ENCODE measurements around the gene IRX4. TPM values are rescaled to one million over a fixed set of nuclear protein-coding genes. Genes with fewer than 3 reads are reported as not detected.

IRX4 gene
- total RNA-seq, 1 experiment from 2014 or later = 16.5 TPM

- ATAC-seq = no peak
- ChIA-PET CTCF (no interaction called here), POLR2A (no interaction called here), RAD21 (ENCODE audit: low non-redundant PET in 1 of 2, low total read pairs in 2 of 2, uncharacterized antibody in 2 of 2, unreplicated experiment in 2 of 2) (no interaction called here)
- Histone ChIP-seq H4K20me1 (ENCODE audit: insufficient read depth) (no peaks in the 10 kb centered on the region), H3K27me3 (ENCODE audit: insufficient read depth, low read length) (no peaks in the 10 kb centered on the region), H3K4me2 (ENCODE audit: low read length) (no peak overlapping the region), H2AFZ (ENCODE audit: low read depth, low read length, poor library complexity, severe bottlenecking) (no peak overlapping the region), H3K4me3 (replicated peaks in 1 of 2; ENCODE audit: low read depth in 1 of 2, low read length in 2 of 2) (no peak overlapping the region), H3K79me2 (ENCODE audit: insufficient read depth, low read length) (no peaks in the 10 kb centered on the region), H3K9ac (ENCODE audit: low read length) (no peak overlapping the region), H3K27ac (ENCODE audit: low read depth, low read length) (no peak overlapping the region), H3K4me1 (ENCODE audit: control insufficient read depth in 1 of 2, insufficient read depth in 2 of 2, low read length in 2 of 2) (no peaks in the 10 kb centered on the region), H3K9me2 (ENCODE audit: insufficient read depth) (no peaks in the 10 kb centered on the region), H3K36me3 (ENCODE audit: control insufficient read depth in 1 of 2, insufficient read depth in 2 of 2, low read length in 2 of 2) (no peaks in the 10 kb centered on the region), H3K9me3 (ENCODE audit: control insufficient read depth in 1 of 2, insufficient read depth in 1 of 2, low read depth in 1 of 2, low read length in 2 of 2) (no peaks in the 10 kb centered on the region)
- intact Hi-C loops (cut with micrococcal nuclease) = no loop called here
- DNase-seq (ENCODE audit: low read depth, low spot score) = no peak
- BruUV-seq (replicated peaks) = no TSS peak
- no peak for TF ChIP-seq ELF1 (IDR thresholded peaks at IDR 0.05; ENCODE audit: borderline replicate concordance, low read depth)
- no peak for TF ChIP-seq ZFX (IDR thresholded peaks at IDR 0.05)
- TF ChIP-seq SRF (IDR thresholded peaks at IDR 0.05; ENCODE audit: low read depth) = no peak
- TF ChIP-seq FOSL1 (IDR thresholded peaks at IDR 0.05; ENCODE audit: low read depth) = no peak
- TF ChIP-seq TCF7L2 (IDR thresholded peaks at IDR 0.05; ENCODE audit: borderline replicate concordance, extremely low read depth, insufficient read depth, insufficient read length) = no peak
- no peak for TF ChIP-seq ZNF274 (IDR thresholded peaks at IDR 0.05; ENCODE audit: low read depth, low read length)
- no peak for TF ChIP-seq SIN3A (IDR thresholded peaks at IDR 0.05; ENCODE audit: low read depth)
- no peak for TF ChIP-seq ATF3 (IDR thresholded peaks at IDR 0.05)
- no peak for TF ChIP-seq ZBTB33 (IDR thresholded peaks at IDR 0.05; ENCODE audit: extremely low read depth, insufficient replicate concordance, low read length)
- TF ChIP-seq POLR2AphosphoS5 (IDR thresholded peaks at IDR 0.05; ENCODE audit: low read depth, low read length) = no peak
- no peak for TF ChIP-seq CTCF (IDR thresholded peaks at IDR 0.05 in 2 of 3, conservative IDR thresholded peaks at IDR 0.05 in 1 of 3; ENCODE audit: borderline replicate concordance in 1 of 3, insufficient read depth in 1 of 3, low read depth in 2 of 3, low read length in 2 of 3)
These were observed 45.5 kb downstream of the IRX4 start for GRCh38 chr5:1836891-1837880.

Measured in HCT116 (cell line).